H1 (cell line): ENCODE data around the gene ASMTL. TPM values are rescaled to one million over a fixed set of nuclear protein-coding genes. Genes with fewer than 3 reads are reported as not detected.
"Not testable (repeated sequence)": the region's sequence is repeated elsewhere in the genome, so short reads cannot be mapped to it uniquely, and the experiment has no call there.

Experiments
- CTCF ChIA-PET: fragments of 300-600 bp; sonication (Branson Sonifier 250); formaldehyde crosslinking; loops from one replicate; lab custom pipeline; 2021; ENCODE audit not compliant: partially characterized antibody; lab: Charles Lee
- POLR2A ChIA-PET: fragments of 300-600 bp; sonication (Branson Sonifier 250); formaldehyde crosslinking; loops from one replicate; lab custom pipeline; 2021; ENCODE audit warnings: inconsistent platforms; ENCODE audit not compliant: partially characterized antibody; lab: Charles Lee
- DNase-seq, 2 experiments: peaks; one replicate each; pipeline versions ENCODE4 v3.0.0 to v3.0.0-alpha.2; 2010 to 2022; ENCODE audit warnings: low spot score in 2 of 2, low read depth in 1 of 2, mixed read lengths in 1 of 2
- FAIRE-seq: peaks from 2 replicates; lab custom pipeline; 2011; peaks lifted over from hg19 to GRCh38; lab: Jason Lieb, UNC
- H2AFZ ChIP-seq: 2 replicates; pipeline ENCODE4 v1.8.1; 2012; ENCODE audit warnings: low read length, inconsistent platforms
- H2AK5ac ChIP-seq: 2 replicates; pipeline ENCODE4 v1.6.1; 2013; ENCODE audit warnings: low read depth, low read length
- H2BK120ac ChIP-seq: replicated peaks from 2 replicates; pipeline ENCODE3; 2013; ENCODE audit warnings: low read depth, low read length, inconsistent platforms
- H2BK12ac ChIP-seq: 2 replicates; pipeline ENCODE4 v1.6.1; 2013; ENCODE audit warnings: low read depth, low read length
- H2BK15ac ChIP-seq: 2 replicates; pipeline ENCODE4 v1.6.1; 2013; ENCODE audit warnings: low read length
- H2BK20ac ChIP-seq: 2 replicates; pipeline ENCODE4 v1.6.1; 2013; ENCODE audit warnings: low read length
- H2BK5ac ChIP-seq: 2 replicates; pipeline ENCODE4 v1.6.1; 2013; ENCODE audit warnings: low read depth, low read length
- H3K14ac ChIP-seq: 2 replicates; pipeline ENCODE4 v1.6.1; 2013; ENCODE audit warnings: inconsistent platforms; ENCODE audit not compliant: insufficient read length
- H3K18ac ChIP-seq: 2 replicates; pipeline ENCODE4 v1.6.1; 2013; ENCODE audit warnings: low read length; ENCODE audit errors: extremely low read depth
- H3K23ac ChIP-seq: 2 replicates; pipeline ENCODE4 v1.6.1; 2013; ENCODE audit warnings: inconsistent platforms; ENCODE audit not compliant: insufficient read length
- H3K23me2 ChIP-seq: 2 replicates; pipeline ENCODE4 v1.6.1; 2013; ENCODE audit warnings: low read depth, low read length
- H3K27ac ChIP-seq: 2 replicates; pipeline ENCODE4 v1.6.1; 2011; ENCODE audit warnings: low read depth, low read length, inconsistent platforms
- H3K27me3 ChIP-seq, 4 experiments: replicated peaks in 1 of 4; 1 replicate in 1 of 4; 2 replicates in 3 of 4; pipeline versions ENCODE4 v1.6.1 to v1.8.1; 2011 to 2013; ENCODE audit warnings: low read length in 3 of 4, mild to moderate bottlenecking in 3 of 4, inconsistent platforms in 2 of 4, mixed read lengths in 2 of 4, moderate library complexity in 1 of 4; ENCODE audit not compliant: control insufficient read depth in 3 of 4, insufficient read depth in 3 of 4; ENCODE audit errors: extremely low read depth in 1 of 4
- H3K36me3 ChIP-seq, 4 experiments: 2 replicates each; pipeline versions ENCODE4 v1.6.1 to v1.8.1; 2011 to 2013; ENCODE audit warnings: mild to moderate bottlenecking in 4 of 4, low read length in 3 of 4, moderate library complexity in 2 of 4, control low read depth in 1 of 4, inconsistent platforms in 1 of 4; ENCODE audit not compliant: insufficient read depth in 4 of 4, control insufficient read depth in 2 of 4
- H3K4ac ChIP-seq: replicated peaks from 2 replicates; pipeline ENCODE3; 2013; ENCODE audit warnings: low read length, low read depth, mixed read lengths, inconsistent platforms; ENCODE audit not compliant: insufficient read length
- H3K4me1 ChIP-seq, 4 experiments: replicated peaks in 1 of 4; 1 replicate in 1 of 4; 2 replicates in 3 of 4; pipeline versions ENCODE4 v1.6.1 to v1.8.1; 2011 to 2013; ENCODE audit warnings: low read length in 3 of 4, inconsistent platforms in 2 of 4, mixed read lengths in 1 of 4; ENCODE audit not compliant: insufficient read depth in 4 of 4, control insufficient read depth in 3 of 4
- H3K4me2 ChIP-seq, 2 experiments: 2 replicates each; pipeline versions ENCODE4 v1.6.1 to v1.8.1; 2011 to 2013; ENCODE audit warnings: low read depth in 2 of 2, low read length in 2 of 2, control low read depth in 1 of 2, inconsistent platforms in 1 of 2, mild to moderate bottlenecking in 1 of 2; ENCODE audit not compliant: insufficient read depth in 1 of 2
- H3K4me3 ChIP-seq, 4 experiments: fragments of 200-600, 300-600 bp in 1 of 4; sonication (generic), shearing (Covaris generic), sonication (Bioruptor Twin) in 1 of 4; 2 replicates each; pipeline versions ENCODE4 v1.5.1 to v1.8.1; 2011 to 2016; ENCODE audit warnings: low read length in 4 of 4, low read depth in 3 of 4, control low read depth in 2 of 4, inconsistent platforms in 2 of 4, mild to moderate bottlenecking in 2 of 4, mixed read lengths in 1 of 4, moderate library complexity in 1 of 4; ENCODE audit not compliant: insufficient read depth in 2 of 4; ENCODE audit errors: extremely low read depth in 1 of 4
- H3K56ac ChIP-seq: replicated peaks from 2 replicates; pipeline ENCODE3; 2013; ENCODE audit warnings: low read depth, mild to moderate bottlenecking, mixed read lengths, low read length, inconsistent platforms; ENCODE audit not compliant: insufficient read length
- H3K79me1 ChIP-seq: 2 replicates; pipeline ENCODE4 v1.6.1; 2013; ENCODE audit warnings: low read depth, low read length, control low read depth
- H3K79me2 ChIP-seq, 2 experiments: 2 replicates each; pipeline versions ENCODE4 v1.6.1 to v1.8.1; 2012 to 2013; ENCODE audit warnings: low read length in 2 of 2, mild to moderate bottlenecking in 2 of 2, inconsistent platforms in 1 of 2; ENCODE audit not compliant: insufficient read depth in 2 of 2, control insufficient read depth in 1 of 2
- H3K9ac ChIP-seq, 4 experiments: replicated peaks in 1 of 4; 1 replicate in 1 of 4; 2 replicates in 3 of 4; pipeline versions ENCODE4 v1.6.1 to v1.8.1; 2011 to 2013; ENCODE audit warnings: low read depth in 3 of 4, low read length in 3 of 4, control low read depth in 2 of 4, mild to moderate bottlenecking in 2 of 4, moderate library complexity in 2 of 4, inconsistent platforms in 1 of 4; ENCODE audit errors: extremely low read depth in 1 of 4
- H3K9me3 ChIP-seq, 2 experiments: 2 replicates each; pipeline versions ENCODE4 v1.6.1 to v1.8.1; 2012 to 2013; ENCODE audit warnings: mild to moderate bottlenecking in 2 of 2, moderate library complexity in 2 of 2, control low read depth in 1 of 2, inconsistent platforms in 1 of 2, low read depth in 1 of 2, low read length in 1 of 2, mixed read lengths in 1 of 2; ENCODE audit not compliant: insufficient read depth in 2 of 2
- H4K20me1 ChIP-seq, 2 experiments: replicated peaks in 1 of 2; 2 replicates each; pipeline versions ENCODE3 to v1.8.1; 2011 to 2013; ENCODE audit warnings: inconsistent platforms in 2 of 2, low read length in 2 of 2, mild to moderate bottlenecking in 1 of 2; ENCODE audit not compliant: insufficient read depth in 2 of 2, control insufficient read depth in 1 of 2
- H4K5ac ChIP-seq: 2 replicates; pipeline ENCODE4 v1.6.1; 2013; ENCODE audit warnings: low read length, low read depth, mixed read lengths, inconsistent platforms; ENCODE audit not compliant: insufficient read length
- H4K8ac ChIP-seq: 2 replicates; pipeline ENCODE4 v1.8.0; 2013; ENCODE audit warnings: mild to moderate bottlenecking, moderate library complexity, low read length, inconsistent platforms; ENCODE audit not compliant: insufficient read depth; ENCODE audit errors: extremely low read depth
- H4K91ac ChIP-seq: replicated peaks from 2 replicates; pipeline ENCODE3; 2013; ENCODE audit warnings: low read length, mixed read lengths, inconsistent platforms; ENCODE audit not compliant: insufficient read length
- WGBS, 2 experiments: shearing (Covaris generic) in 1 of 2; methylation state at CpG; one replicate each; pipeline versions ENCODE4 v1.1.6 to v1.1.7; 2013 to 2015; ENCODE audit warnings: low lambda C conversion rate in 2 of 2, mixed read lengths in 2 of 2, inconsistent platforms in 1 of 2, low coverage in 1 of 2, missing lambda C conversion rate in 1 of 2; ENCODE audit not compliant: insufficient replicate concordance in 2 of 2, insufficient coverage in 1 of 2, insufficient read length in 1 of 2; ENCODE audit errors: extremely low coverage in 1 of 2, missing lambda C conversion rate in 1 of 2; 5-methylcytosine and 5-hydroxymethylcytosine counted together
- polyA plus RNA-seq, 7 experiments: library from polyadenylated mRNA; depleted of rRNA in 3 of 7; stranded (reverse) in 5 of 7; unstranded in 2 of 7; fragments of >200 nt in 5 of 7; fragments of 200-250 nt in 2 of 7; gene quantifications; 1 replicate in 5 of 7; 2 replicates in 1 of 7; 4 replicates in 1 of 7; pipeline versions ENCODE4 v1.2.1 to v1.2.3, GENCODE V29; 2011 to 2013; ENCODE audit warnings: missing spikeins in 2 of 7, mixed read lengths in 2 of 7
- total RNA-seq: library from RNA; stranded (reverse); fragmentation: NEBNext Ultra II Directional; extraction: Animal tissue kit (Norgen Biotek cat#: 25700); gene quantifications from 2 replicates; pipeline ENCODE4 v1.2.1, GENCODE V29; 2021

The ASMTL gene
- total and polyA plus RNA-seq, 2 of the 8 experiments (the other 6 are each of a cell fraction or from before 2014, with no cell fraction given), result 75.6 to 81.4 TPM

DNA sequence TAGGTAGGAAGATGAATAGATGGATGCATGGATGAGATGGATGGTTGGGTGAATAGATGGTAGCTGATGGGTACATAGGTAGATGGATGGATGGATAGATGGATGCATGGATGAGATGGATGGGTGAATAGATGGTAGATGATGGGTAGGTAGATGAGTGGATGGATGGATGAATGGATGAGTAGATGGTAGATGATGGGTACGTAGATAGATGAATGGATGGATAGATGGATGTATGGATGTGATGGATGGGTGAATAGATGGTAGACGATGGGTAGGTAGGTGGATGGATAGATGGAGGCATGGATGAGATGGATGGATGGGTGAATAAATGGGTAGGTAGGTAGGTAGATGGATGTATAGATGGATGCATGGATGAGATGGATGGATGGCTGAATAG is 46.9 kb downstream of the ASMTL start:
- H2AK5ac ChIP-seq, H3K23ac ChIP-seq, CTCF ChIA-PET, H2BK20ac ChIP-seq, H3K27ac ChIP-seq, H3K18ac ChIP-seq, H2AFZ ChIP-seq, H2BK5ac ChIP-seq, H3K4me3 ChIP-seq, H3K27me3 ChIP-seq, H3K9ac ChIP-seq, H3K4me1 ChIP-seq, H4K5ac ChIP-seq, POLR2A ChIA-PET, H2BK15ac ChIP-seq, DNase-seq, H3K4me2 ChIP-seq, H3K56ac ChIP-seq, FAIRE-seq, H4K91ac ChIP-seq, H3K79me1 ChIP-seq, H3K14ac ChIP-seq, H3K9me3 ChIP-seq, H2BK120ac ChIP-seq, H3K4ac ChIP-seq, H2BK12ac ChIP-seq, H4K8ac ChIP-seq, H3K79me2 ChIP-seq: not testable (repeated sequence)
- peaks cover 41% of the 10 kb centered on the region; the same call in 1 of the 2 replicates for H3K23me2 ChIP-seq
- WGBS, 2 experiments, result 88 to 100% methylated on average over 2 of the region's 2 CpGs
- H4K20me1 ChIP-seq, result peaks cover 4 to 21% of the 10 kb centered on the region in 2 experiments
- H3K36me3 ChIP-seq, result peaks cover 14 to 64% (median 50%) of the 10 kb centered on the region in 4 experiments

DNA sequence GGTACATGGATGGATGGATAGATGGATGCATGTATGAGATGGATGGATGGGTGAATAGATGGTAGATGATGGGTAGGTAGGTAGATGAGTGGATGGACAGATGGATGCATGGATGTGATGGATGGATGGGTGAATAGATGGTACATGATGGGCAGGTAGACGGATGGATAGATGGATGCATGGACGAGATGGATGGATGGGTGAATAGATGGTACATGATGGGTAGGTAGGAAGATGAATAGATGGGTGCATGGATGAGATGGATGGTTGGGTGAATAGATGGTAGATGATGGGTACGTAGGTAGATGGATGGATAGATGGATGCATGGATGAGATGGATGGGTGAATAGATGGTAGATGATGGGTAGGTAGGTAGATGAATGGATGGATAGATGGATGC is 48.8 kb downstream of the ASMTL start:
- H2AK5ac ChIP-seq, H3K9ac ChIP-seq, H3K9me3 ChIP-seq, H3K4ac ChIP-seq, DNase-seq, H3K4me3 ChIP-seq, H2AFZ ChIP-seq, H3K4me2 ChIP-seq, H3K79me2 ChIP-seq, H3K18ac ChIP-seq, H3K56ac ChIP-seq, H3K27me3 ChIP-seq, CTCF ChIA-PET, H4K5ac ChIP-seq, POLR2A ChIA-PET, H2BK15ac ChIP-seq, H3K23ac ChIP-seq, H2BK5ac ChIP-seq, FAIRE-seq, H4K8ac ChIP-seq, H3K14ac ChIP-seq, H2BK20ac ChIP-seq, H3K4me1 ChIP-seq, H3K79me1 ChIP-seq, H4K91ac ChIP-seq, H2BK120ac ChIP-seq, H3K27ac ChIP-seq: not testable (repeated sequence)
- Histone ChIP-seq H3K36me3 (peaks cover 14 to 64% (median 54%) of the 10 kb centered on the region in 4 experiments), H3K23me2 (peaks cover 41% of the 10 kb centered on the region; the same call in 1 of the 2 replicates), H4K20me1 (peaks cover 4 to 26% of the 10 kb centered on the region in 2 experiments), H2BK12ac (peak overlapping the region; percentile 39; the same call in 1 of the 2 replicates)
- 91 to 100% methylated on average over 1 to 3 of the region's 3 CpGs for WGBS, 2 experiments
